ENCODE data around the gene PPHLN1. TPM values are rescaled to one million over a fixed set of nuclear protein-coding genes. Genes with fewer than 3 reads are reported as not detected.

The PPHLN1 gene
- total and polyA plus RNA-seq, 7 donors, result 25.2 to 66.7 (median 52.3) TPM

GRCh38 chr12:42410340-42410739 lies 84.4 kb downstream of the PPHLN1 start:
- Histone ChIP-seq H3K4me3 (no peak overlapping the region), H3K27me3 (no peaks in the 10 kb centered on the region), H3K36me3 (peaks cover 0 to 3% (median 0%) of the 10 kb centered on the region in 4 donors), H3K4me1 (no peaks in the 10 kb centered on the region), H3K27ac (no peak overlapping the region), H3K9me3 (no peaks in the 10 kb centered on the region)
- TF ChIP-seq POLR2AphosphoS5 (IDR thresholded peaks at IDR 0.05), result no peak
- no peak for TF ChIP-seq EP300 (IDR thresholded peaks at IDR 0.05)
- TF ChIP-seq, protein P1, sequence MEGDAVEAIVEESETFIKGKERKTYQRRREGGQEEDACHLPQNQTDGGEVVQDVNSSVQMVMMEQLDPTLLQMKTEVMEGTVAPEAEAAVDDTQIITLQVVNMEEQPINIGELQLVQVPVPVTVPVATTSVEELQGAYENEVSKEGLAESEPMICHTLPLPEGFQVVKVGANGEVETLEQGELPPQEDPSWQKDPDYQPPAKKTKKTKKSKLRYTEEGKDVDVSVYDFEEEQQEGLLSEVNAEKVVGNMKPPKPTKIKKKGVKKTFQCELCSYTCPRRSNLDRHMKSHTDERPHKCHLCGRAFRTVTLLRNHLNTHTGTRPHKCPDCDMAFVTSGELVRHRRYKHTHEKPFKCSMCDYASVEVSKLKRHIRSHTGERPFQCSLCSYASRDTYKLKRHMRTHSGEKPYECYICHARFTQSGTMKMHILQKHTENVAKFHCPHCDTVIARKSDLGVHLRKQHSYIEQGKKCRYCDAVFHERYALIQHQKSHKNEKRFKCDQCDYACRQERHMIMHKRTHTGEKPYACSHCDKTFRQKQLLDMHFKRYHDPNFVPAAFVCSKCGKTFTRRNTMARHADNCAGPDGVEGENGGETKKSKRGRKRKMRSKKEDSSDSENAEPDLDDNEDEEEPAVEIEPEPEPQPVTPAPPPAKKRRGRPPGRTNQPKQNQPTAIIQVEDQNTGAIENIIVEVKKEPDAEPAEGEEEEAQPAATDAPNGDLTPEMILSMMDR (IDR thresholded peaks at IDR 0.05), result no peak
- TF ChIP-seq POLR2A (IDR thresholded peaks at IDR 0.05), result no peak
- DNase-seq, result no peak
- 64 to 76% methylated on average over 1 of the region's 1 CpG for WGBS, 2 donors
- intact Hi-C loops (cut with DNase I), result no loop called here

DNA sequence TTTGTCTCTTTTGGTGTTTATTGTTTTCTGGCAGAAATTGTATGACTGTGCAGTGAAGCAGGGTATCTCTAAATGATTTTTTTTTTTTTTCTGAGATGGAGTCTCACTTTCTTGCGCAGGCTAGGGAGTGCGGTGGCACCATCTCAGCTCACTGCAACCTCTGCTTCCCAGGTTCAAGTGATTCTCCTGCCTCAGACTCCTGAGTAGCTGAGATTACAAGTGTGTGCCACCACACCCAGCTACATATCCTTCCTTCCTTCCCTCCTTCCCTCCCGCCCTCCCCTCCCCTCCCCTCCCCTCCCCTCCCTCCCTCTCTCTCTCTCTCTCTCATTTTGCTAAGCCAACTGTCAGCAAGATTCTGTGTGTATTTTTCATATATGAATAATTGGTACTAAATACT lies 94.4 kb downstream of the PPHLN1 start:
- H3K36me3 ChIP-seq, result no peaks in the 10 kb centered on the region
- H3K4me1 ChIP-seq, result peaks cover 0 to 10% (median 0%) of the 10 kb centered on the region in 4 donors
- no peak overlapping the region for H3K4me3 ChIP-seq
- no peak overlapping the region for H3K27ac ChIP-seq
- H3K27me3 ChIP-seq, result no peaks in the 10 kb centered on the region
- 79 to 90% methylated on average over 3 of the region's 3 CpGs for WGBS, 2 donors
- no peak for DNase-seq
- intact Hi-C loops (cut with DNase I), result no loop called here
- TF ChIP-seq, protein P1 (IDR thresholded peaks at IDR 0.05), result no peak
- no peaks in the 10 kb centered on the region for H3K9me3 ChIP-seq

- H3K9me3 ChIP-seq, result no peaks in the 10 kb centered on the region
- WGBS, 2 donors, result 79 to 94% methylated on average over 3 of the region's 3 CpGs
- no peak overlapping the region for H3K27ac ChIP-seq
- no peaks in the 10 kb centered on the region for H3K27me3 ChIP-seq
- no peak for DNase-seq
- no peak for TF ChIP-seq POLR2AphosphoS5 (IDR thresholded peaks at IDR 0.05)
- TF ChIP-seq EP300 (IDR thresholded peaks at IDR 0.05), result no peak
- TF ChIP-seq, protein P1 (IDR thresholded peaks at IDR 0.05), result no peak
- TF ChIP-seq POLR2A (IDR thresholded peaks at IDR 0.05), result no peak
- no peak overlapping the region for H3K4me3 ChIP-seq
- no peaks in the 10 kb centered on the region for H3K36me3 ChIP-seq
- intact Hi-C loops (cut with DNase I), result no loop called here
- H3K4me1 ChIP-seq, result peaks cover 0 to 10% (median 0%) of the 10 kb centered on the region in 4 donors
These were observed 96.1 kb downstream of the PPHLN1 start for GRCh38 chr12:42421844-42422779.

- H3K36me3 ChIP-seq, result no peaks in the 10 kb centered on the region
- intact Hi-C loops (cut with DNase I), result no loop called here
- H3K9me3 ChIP-seq, result no peaks in the 10 kb centered on the region
- TF ChIP-seq, protein P1 (IDR thresholded peaks at IDR 0.05), result no peak
- TF ChIP-seq POLR2A (IDR thresholded peaks at IDR 0.05), result no peak
- TF ChIP-seq POLR2AphosphoS5 (IDR thresholded peaks at IDR 0.05), result no peak
- TF ChIP-seq EP300 (IDR thresholded peaks at IDR 0.05), result no peak
- H3K4me1 ChIP-seq, result peaks cover 0 to 10% (median 0%) of the 10 kb centered on the region in 4 donors
- no peak overlapping the region for H3K4me3 ChIP-seq
- WGBS, 2 donors, result 85 to 93% methylated on average over 1 of the region's 1 CpG
- DNase-seq, result no peak
- H3K27ac ChIP-seq, result no peak overlapping the region
- no peaks in the 10 kb centered on the region for H3K27me3 ChIP-seq
These were observed 96.8 kb downstream of the PPHLN1 start for GRCh38 chr12:42422785-42423184.

Data from sigmoid colon (tissue), 7 donors.